ENCODE results near the gene OR4K5.
"Not testable (repeated sequence)": the region's sequence is repeated elsewhere in the genome, so short reads cannot be mapped to it uniquely, and the experiment has no call there.

OR4K5 gene, protein sequence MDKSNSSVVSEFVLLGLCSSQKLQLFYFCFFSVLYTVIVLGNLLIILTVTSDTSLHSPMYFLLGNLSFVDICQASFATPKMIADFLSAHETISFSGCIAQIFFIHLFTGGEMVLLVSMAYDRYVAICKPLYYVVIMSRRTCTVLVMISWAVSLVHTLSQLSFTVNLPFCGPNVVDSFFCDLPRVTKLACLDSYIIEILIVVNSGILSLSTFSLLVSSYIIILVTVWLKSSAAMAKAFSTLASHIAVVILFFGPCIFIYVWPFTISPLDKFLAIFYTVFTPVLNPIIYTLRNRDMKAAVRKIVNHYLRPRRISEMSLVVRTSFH

DNA sequence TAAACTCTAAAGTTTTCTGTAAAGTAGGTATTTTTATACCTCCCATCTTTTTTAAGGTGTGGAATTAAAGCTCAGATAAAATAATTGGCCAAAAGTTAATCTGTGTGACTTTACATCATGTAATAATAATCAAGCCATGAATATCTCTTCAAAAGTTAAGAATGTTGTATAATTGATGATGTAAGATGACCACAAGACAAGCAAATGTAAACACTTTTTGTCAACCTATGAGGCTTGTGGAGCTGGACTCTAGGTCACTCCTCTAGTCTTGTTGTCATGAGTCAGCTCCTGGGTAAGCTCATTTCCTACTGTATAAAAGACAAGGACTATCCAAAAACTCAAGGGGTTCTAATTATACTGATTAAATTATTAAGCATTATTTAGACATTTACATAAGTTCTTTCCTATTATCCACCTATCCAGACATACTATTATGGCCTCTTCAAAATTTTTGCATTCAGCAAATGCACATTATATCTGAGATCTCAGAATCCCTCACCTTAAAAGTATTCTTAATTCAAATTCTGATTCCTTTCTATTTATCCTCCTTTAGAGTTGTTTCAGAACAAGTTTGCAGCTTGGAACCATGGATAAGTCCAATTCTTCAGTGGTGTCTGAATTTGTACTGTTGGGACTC, at the start of gene OR4K5:
Gene OR4K5, plus strand, starts transcription at position 587 of the 637 bp plus-strand sequence. Its CDS starts 0 bp downstream, at position 587.
- no peak for DNase-seq (ENCODE audit: low read depth in 1 of 2, low spot score in 1 of 2)

DNA sequence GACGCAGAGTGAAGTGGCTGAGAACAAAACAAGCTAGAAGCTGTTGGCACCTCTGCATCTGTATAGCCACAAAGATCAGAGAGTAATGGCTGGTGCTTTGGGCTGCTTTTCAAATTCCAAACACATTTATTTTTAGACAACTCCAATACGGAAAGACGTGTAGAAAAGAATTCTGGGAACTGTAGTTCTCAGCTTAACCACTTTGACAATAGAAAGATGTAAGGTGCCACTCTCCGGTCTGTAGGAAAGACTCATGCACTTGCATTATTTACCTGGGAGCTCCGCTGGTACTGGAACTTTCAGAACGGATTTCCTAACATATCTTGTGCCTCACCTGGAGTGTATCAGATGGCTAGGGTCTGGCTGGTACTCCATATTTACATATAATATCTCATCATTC, 47.2 kb upstream of the OR4K5 start:
- no peak for DNase-seq (ENCODE audit: low read depth in 1 of 2, low spot score in 1 of 2)

DNA sequence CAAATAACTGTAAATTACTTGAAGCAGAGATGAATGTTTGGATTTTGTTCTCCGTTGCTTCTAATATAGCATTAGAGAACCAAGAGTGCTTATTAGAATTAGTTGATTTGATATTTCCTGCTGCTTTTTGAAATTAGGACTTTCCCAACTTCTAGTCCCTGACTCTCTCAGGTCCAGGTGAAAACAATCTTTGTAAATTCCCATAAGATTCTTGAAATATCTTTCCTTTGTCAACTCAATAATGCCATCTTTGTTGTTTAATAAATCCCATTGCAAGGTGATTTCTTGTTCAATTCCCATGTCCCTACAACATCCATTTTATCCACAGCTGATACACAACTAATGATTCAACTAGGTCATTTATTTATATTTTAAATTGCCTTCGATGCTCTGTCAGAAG, 45.6 kb upstream of the OR4K5 start, which contains the start of gene OR4K2:
Gene OR4K2, plus strand, starts transcription at position 301 of the 400 bp plus-strand sequence. CDS start 1,126 bp downstream, outside the sequence.
- DNase-seq (ENCODE audit: low read depth in 1 of 2, low spot score in 1 of 2), result no peak

DNA sequence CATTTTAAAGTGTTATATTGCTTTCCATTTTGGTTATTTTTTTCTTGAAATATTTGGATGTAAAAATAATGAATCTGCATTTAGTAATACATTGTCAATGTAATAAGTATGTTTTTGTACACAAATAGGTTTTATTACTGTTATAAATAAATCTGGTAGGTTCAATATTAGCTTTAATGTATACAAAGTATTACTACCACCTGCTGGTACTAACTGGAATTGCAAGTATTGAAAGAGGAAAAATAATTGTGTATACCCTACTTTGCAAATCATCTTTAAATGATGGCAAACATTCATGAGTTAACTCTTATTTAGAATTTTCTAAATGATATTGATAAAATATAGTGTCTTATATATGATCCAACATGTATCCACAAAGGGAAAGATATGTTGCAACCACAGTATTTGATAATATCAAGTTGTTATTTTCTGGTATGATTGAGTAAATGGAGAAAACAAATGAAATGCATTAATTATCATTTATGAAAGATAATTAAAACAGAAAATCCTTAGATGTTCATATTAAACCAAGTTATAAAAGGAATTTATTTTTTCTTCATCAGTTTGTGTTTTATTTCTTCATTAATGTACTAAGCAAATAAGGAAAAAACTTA, 42.3 kb upstream of the OR4K5 start:
- DNase-seq (ENCODE audit: low read depth in 1 of 2, low spot score in 1 of 2), result no peak

DNA sequence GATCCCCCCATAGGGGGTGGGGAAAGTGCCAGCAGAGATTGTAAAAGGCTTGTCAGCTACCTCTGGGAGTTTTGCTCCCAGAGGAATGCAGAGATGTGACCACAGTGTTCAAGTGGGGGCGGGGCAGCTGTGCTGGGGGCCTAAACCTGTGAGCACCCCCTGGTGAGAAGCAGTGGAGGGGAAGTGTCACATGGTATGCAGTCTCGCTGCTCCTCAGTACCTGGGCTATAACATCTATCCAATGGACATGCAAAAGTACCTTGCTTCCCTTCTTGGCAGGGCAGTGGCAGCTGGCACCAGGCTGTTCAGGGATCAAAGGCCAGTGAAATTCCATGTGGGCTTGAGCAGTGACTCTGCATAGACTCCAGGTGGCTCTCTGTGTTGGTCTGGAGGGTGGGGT, 25.1 kb upstream of the OR4K5 start:
- no peak for DNase-seq (ENCODE audit: low read depth in 1 of 2, low spot score in 1 of 2)

DNA sequence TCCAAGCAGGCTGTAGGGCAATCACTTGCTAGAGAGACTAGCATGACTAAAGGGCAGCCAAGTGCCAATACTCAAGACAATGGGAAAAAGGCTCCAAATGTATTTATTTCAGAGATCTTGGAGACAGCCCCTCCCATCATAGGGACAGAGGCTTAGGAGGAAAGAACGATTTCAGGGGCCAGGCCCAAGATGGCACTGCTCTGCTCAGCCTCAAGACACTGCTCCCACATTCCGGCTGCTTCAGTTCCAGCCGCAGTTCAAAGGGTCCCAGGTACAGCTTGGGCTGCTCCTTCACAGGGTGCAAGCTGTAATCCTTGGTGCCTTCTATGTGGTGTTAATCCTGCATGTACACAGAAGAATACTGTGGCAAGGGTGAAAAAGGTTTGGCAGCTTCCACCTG, 19.4 kb upstream of the OR4K5 start:
- no peak for DNase-seq (ENCODE audit: low read depth in 1 of 2, low spot score in 1 of 2)

DNA sequence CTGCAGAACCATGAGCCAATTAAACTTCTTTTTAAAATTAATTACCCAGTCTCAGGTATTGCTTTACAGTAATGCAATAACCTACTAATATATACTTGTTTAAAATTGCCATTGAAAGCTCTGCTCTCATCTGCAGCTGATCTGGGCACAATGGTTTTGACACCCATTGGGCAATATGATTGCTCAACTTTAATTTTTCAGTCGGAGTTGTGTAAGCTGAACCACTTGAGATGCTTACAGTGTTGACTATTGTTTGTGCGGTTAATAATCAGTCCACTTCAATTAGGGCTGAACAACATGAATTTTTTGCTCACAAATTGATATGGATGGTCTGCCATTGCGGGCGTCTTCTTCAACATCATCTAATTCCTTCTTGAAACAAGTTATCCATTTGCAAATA, 18.0 kb upstream of the OR4K5 start:
- DNase-seq (ENCODE audit: low read depth in 1 of 2, low spot score in 1 of 2), result no peak

DNA sequence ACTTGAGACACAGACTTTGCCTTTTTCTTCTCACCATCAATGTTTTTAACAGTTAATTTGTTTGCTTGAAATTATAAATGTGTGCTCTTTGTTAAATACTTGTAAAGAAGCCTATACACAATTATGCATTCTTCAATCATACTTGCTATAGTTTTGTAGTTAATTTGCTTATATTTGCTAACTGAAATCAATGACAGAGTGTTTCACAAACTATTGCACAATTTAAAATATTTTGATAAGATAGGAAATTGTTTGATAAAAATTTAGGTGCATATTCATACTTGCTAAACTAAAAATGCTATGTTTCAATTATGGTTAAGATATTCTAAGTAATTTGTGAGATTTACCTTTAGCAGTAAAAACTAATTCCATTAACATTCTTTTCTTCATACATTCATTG, 13.7 kb upstream of the OR4K5 start:
- no peak for DNase-seq (ENCODE audit: low read depth in 1 of 2, low spot score in 1 of 2)

DNA sequence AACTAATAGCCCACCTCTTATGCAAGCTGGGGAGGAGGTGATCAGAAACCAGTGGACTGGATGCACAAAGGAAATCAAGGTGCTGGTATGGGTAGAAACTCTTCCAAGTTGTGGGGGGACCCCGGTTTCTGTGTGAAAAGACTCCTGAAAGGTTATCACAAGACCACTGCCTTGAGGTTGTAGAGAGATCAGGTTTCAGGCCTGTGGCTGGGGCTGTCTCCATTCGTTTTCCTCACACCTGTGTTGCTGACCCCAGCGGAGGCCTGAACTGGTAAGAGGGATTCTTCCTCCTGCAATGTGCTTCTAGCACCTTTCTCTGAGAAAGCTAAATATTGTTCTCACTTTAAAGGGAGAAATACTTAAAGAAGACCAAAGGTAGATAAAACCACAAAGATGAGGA, 9.3 kb upstream of the OR4K5 start:
- DNase-seq (ENCODE audit: low read depth in 1 of 2, low spot score in 1 of 2), result no peak

DNA sequence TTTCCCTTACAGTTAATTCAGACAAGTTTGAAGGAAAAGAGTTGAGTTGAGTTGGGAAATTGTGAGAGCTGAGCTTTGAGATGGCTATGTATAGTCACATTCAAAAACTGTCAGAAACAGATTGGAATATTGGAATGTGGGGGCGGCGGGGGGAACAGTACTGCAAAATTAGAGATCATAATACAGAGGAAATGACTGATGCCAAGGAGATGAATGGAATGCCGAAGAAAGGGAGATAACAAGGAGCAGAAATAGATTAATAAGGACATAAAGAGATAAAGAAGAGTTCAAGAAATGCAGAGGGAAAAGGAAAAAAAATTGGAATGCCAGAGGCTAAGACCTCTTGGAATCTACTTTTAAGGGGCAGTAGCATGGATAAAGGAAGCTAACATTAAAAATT, 3.2 kb upstream of the OR4K5 start:
- DNase-seq (ENCODE audit: low read depth in 1 of 2, low spot score in 1 of 2), result no peak

DNA sequence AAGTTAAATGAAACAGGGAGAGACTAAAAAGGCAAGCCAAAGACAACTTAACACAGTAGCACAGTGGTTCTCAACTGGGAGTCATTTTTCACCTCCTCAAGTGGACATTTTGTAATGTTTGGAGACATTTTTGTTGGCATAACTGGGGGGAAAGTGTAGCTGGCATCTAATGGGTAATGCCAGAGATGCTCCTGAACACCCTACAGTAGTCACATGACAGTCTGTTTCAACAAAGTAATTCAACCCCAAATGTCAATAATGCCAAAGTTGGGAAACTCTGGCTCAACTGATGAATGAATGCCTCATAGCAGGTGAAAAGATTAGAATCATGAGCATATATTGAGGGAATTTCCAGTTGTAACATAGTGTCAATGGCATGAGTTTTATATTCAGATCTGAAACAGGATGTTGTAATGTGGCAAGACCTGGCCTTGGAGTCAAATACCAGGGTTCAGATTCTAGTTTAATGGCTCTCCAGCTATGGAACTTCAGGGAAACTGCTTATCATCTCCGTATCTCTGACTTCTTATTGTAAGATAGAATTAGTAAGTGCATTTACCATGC, 2.4 kb upstream of the OR4K5 start:
- no peak for DNase-seq (ENCODE audit: low read depth in 1 of 2, low spot score in 1 of 2)

DNA sequence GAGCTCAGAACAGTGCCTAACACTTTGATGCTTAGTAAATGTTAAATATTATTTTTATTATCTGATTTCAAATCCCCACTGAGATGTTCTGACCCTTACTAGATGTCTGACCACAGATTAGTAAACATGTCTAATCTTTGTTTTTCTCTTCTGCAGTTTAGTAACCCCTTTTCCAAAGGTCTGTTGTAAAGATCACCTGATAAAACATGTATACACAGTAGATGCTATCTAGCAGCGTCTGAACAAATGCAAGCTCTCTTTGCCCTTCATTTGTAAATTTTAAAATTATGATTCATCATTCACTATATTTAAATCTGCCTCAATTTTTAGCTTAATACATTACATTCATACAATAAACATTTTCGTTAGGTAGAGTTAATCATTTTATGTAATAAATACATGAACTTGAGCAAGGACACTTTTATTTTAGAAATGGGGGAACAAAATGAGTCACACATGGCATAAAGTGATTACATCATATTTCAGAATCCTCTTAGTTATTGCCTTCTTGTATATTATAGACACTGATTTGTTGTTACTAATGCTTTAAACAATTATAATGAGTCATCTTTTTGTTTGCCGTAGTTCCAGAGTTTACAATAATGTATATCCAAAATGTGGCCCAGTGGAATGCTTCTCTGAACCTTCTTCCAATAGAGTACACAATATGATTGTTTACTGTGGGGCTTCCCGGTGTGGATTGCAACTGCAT, 1.7 kb upstream of the OR4K5 start:
- DNase-seq (ENCODE audit: low read depth in 1 of 2, low spot score in 1 of 2), result no peak

DNA sequence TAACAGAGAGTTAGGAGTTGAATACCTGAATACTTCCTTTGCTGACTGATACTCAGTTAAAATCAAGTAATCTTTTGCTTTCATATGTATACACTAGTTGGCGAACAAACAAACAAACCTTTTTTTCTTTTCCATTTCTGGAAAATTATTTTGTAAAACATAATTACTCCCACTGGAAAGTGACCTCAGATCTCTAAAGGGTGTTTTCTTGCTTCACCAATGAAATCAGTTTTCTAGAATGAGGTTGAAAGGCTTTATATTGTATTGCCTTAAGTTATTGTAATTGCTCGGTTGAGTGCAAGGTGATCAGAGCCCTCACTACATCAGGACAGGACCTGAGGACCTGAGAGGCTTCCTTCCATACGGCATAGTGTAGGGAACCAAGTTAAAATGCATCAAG, 10.2 kb downstream of the OR4K5 start, which contains the start of gene OR4K1:
Gene OR4K1, plus strand, starts transcription at position 301 of the 400 bp plus-strand sequence. CDS start 4,750 bp downstream, outside the sequence.
- DNase-seq (ENCODE audit: low read depth in 1 of 2, low spot score in 1 of 2), result no peak

DNA sequence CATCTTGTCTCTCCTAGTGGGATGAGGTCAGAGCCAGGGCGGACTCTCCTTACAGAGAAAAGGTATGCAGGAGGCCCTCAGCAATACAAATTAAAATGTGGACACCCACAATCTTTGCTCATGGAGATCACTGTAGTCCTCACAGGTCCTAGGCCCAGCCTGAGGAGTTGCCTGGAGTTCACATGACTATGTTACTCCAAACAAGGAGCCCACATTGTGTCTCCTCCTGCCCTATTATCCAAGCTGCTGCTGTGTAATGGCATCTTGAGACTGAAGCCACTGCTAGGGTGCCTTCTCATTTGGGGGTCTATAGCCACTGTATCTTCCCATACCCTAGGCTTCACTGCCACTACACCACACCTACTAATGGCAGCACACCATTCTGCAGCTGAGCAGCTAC, 21.3 kb downstream of the OR4K5 start:
- no peak for DNase-seq (ENCODE audit: low read depth in 1 of 2, low spot score in 1 of 2)

DNA sequence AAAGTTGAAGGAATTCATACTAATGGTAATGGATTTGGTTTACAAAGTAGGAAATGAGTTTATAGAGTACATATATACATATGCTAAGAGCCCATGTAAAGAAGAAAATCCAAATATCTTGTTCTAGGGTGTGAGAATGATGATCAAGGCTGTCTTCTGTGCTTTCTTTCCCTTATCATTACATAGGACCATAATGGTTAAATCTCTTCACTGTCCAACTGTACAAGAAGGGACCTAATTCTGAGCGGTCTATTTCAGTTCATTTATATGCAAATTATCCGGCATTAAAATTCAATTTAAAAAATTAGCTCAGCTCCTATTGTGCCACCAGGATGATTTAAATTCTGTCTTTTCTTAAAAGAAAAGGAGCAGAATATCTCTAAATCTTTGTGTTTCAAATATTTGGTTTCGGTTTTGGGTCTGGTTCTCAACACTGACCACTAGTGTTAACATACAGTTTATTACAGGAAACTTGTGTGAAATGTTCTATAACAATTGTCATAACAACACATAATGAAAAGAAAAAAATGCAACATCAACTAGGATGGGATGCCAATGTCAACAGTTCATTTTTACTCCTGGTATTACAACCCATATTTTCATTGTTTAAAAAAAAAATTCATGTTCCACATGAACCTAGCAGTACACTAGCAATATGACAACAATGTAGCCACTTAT, 27.1 kb downstream of the OR4K5 start:
- DNase-seq (ENCODE audit: low read depth in 1 of 2, low spot score in 1 of 2), result no peak

DNA sequence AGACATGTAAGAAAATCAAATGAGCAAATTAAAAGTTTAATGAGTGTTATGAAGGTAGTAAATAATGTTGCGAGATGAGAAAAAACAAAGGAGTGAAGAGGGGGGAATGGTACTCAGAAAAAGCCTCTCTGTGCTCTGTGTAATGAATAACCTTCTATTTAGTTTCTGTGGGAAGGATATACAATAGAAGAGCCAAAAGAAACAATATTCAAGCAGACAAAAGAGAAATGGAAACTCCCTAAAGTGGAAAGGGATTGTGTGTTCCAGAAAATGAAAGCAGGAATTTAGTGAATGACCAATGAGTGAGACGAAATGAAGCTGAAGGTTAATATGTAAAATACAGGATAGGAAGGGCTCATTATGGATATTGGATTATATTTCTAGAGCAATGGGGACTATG, 28.8 kb downstream of the OR4K5 start:
- DNase-seq (ENCODE audit: low read depth in 1 of 2, low spot score in 1 of 2), result no peak

DNA sequence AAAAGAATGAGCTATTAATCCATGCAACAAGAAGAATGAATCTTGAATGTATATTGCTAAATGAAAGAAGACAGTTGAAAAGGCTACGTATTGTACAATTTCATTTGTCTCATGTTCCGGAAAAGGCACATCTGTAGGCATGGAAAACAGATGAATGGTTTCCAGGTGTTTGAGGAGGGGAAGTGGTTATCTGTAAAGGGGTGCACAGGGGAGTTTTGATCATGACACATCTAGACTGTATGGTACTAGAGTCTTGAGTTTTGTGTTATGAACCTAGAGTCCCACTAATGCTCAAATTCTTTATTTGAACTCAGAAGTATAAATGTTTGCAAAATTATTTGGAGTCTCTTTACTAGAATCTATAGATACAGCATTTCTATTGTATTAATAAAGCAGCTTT, 49.3 kb downstream of the OR4K5 start:
- not testable (repeated sequence) for DNase-seq (ENCODE audit: low read depth in 1 of 2, low spot score in 1 of 2)

Measured in activated CD4-positive, alpha-beta T cell treated with anti-CD3 and anti-CD28 coated beads, Interleukin-2, amount 50 U/mL, for 24 hours (primary cell).